Brain microvascular endothelial cell (primary cell): ENCODE measurements around the gene MSLN.

Experiments
- DNase-seq: peaks from one replicate; pipeline ENCODE4 v3.0.0-alpha.2; 2020
- H3K27ac ChIP-seq: fragments of 250-450 bp; sonication (Bioruptor Pico); 2 replicates; pipeline ENCODE4 v1.5.1; 2020; ENCODE audit warnings: mild to moderate bottlenecking, moderate library complexity
- H3K27me3 ChIP-seq: fragments of 250-450 bp; sonication (Bioruptor Pico); replicated peaks from 2 replicates; pipeline ENCODE4 v1.5.1; 2020; ENCODE audit warnings: mild to moderate bottlenecking
- H3K36me3 ChIP-seq: fragments of 250-450 bp; sonication (Bioruptor Pico); replicated peaks from 2 replicates; pipeline ENCODE4 v1.5.1; 2020; ENCODE audit warnings: mild to moderate bottlenecking
- H3K4me3 ChIP-seq: 2 replicates; pipeline ENCODE4 v1.5.1; 2011; ENCODE audit warnings: low read depth, mild to moderate bottlenecking, control low read depth, low read length, moderate library complexity
- CTCF ChIP-seq: IDR thresholded peaks from 2 replicates; pipeline ENCODE4 v1.5.1; 2011; ENCODE audit warnings: low read depth, mild to moderate bottlenecking, moderate library complexity, low read length, control low read depth, inconsistent platforms; ENCODE audit errors: missing control alignments
- in situ Hi-C: cut with HindIII; loops from 2 replicates; pipeline ENCODE4 v1.10.0; 2017; ENCODE audit warnings: low sequenced_read_pairs, low pct_ligation_motif_present

The MSLN gene

GRCh38 chr16:783404-784161 is 23.0 kb downstream of the MSLN start:
- Histone ChIP-seq H3K36me3 (peaks cover 16% of the 10 kb centered on the region), H3K4me3 (no peak overlapping the region), H3K27ac (no peak overlapping the region), H3K27me3 (no peaks in the 10 kb centered on the region)
- in situ Hi-C loops, result no loop called here
- TF ChIP-seq CTCF, result no peak
- no peak for DNase-seq

GRCh38 chr16:784431-784830 is 23.9 kb downstream of the MSLN start:
- DNase-seq, result no peak
- no peaks in the 10 kb centered on the region for H3K27me3 ChIP-seq
- H3K36me3 ChIP-seq, result peaks cover 16% of the 10 kb centered on the region
- no peak overlapping the region for H3K27ac ChIP-seq
- no peak overlapping the region for H3K4me3 ChIP-seq
- in situ Hi-C loops, result no loop called here
- no peak for TF ChIP-seq CTCF

GRCh38 chr16:785563-786535 is 25.3 kb downstream of the MSLN start:
- Histone ChIP-seq H3K27me3 (no peaks in the 10 kb centered on the region), H3K27ac (no peak overlapping the region), H3K36me3 (peaks cover 16% of the 10 kb centered on the region), H3K4me3 (no peak overlapping the region)
- peak; percentile 76 for TF ChIP-seq CTCF
- in situ Hi-C loops, result no loop called here
- peak; percentile 27 for DNase-seq

GRCh38 chr16:787321-787966 is 26.9 kb downstream of the MSLN start:
- no peaks in the 10 kb centered on the region for H3K27me3 ChIP-seq
- H3K36me3 ChIP-seq, result peaks cover 16% of the 10 kb centered on the region
- peak overlapping the region; percentile 89 for H3K4me3 ChIP-seq
- DNase-seq, result no peak
- in situ Hi-C loops, result no loop called here
- no peak for TF ChIP-seq CTCF
- H3K27ac ChIP-seq, result no peak overlapping the region

GRCh38 chr16:787978-788398 is 27.5 kb downstream of the MSLN start, which contains the start of gene RPUSD1:
TSS of gene RPUSD1 (minus strand) at chr16:788381. CDS start at chr16:787737, 644 bp downstream.
- peak; percentile 7 for TF ChIP-seq CTCF

More at GRCh38 chr16:787978-788398, 27.5 kb downstream of the MSLN start, which contains the start of gene RPUSD1:
- H3K27ac ChIP-seq, result peak within 1 kb of the TSS; percentile 49
- DNase-seq, result no peak
- in situ Hi-C loops, result no loop called here
- H3K36me3 ChIP-seq, result peaks cover 16% of the 10 kb centered on the region
- no peaks in the 10 kb centered on the region for H3K27me3 ChIP-seq
- H3K4me3 ChIP-seq, result peak within 1 kb of the TSS; percentile 89
